ENCODE data around the gene NAGLU.
A peak's percentile ranks its signal among the peaks of the same experiment; 100 is the strongest.

NAGLU gene

DNA sequence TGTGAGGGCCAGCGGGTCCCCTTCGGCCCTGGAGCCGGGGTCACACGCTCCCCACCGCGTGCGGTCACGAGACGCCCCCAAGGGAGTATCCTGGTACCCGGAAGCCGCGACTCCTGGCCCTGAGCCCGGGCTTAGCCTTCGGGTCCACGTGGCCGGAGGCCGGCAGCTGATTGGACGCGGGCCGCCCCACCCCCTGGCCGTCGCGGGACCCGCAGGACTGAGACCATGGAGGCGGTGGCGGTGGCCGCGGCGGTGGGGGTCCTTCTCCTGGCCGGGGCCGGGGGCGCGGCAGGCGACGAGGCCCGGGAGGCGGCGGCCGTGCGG, at the start of gene NAGLU:
TSS of gene NAGLU (plus strand) at position 194 of the 324 bp plus-strand sequence. CDS start at position 226, 32 bp downstream.
- peak; percentile 68 for DNase-seq

DNA sequence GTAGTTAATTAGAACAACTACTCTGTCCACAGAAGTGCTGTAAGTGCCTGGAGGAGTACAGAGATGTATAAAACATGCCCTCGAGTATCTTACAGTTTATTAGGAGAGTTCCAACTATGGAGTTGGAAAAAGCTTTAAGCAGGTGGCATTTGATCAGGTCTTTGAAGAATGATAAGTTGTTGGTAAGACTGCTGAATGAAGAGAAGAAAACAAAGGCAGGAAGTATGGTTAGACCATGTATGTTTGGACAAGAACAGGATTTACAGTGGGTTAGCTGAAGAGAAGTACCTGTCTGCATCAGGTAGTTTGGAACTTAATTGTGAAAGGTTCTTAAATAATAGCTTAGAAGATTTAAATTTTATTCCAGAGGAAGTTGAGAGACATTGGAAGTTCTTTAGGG, 48.0 kb upstream of the NAGLU start:
- no peak for DNase-seq

DNA sequence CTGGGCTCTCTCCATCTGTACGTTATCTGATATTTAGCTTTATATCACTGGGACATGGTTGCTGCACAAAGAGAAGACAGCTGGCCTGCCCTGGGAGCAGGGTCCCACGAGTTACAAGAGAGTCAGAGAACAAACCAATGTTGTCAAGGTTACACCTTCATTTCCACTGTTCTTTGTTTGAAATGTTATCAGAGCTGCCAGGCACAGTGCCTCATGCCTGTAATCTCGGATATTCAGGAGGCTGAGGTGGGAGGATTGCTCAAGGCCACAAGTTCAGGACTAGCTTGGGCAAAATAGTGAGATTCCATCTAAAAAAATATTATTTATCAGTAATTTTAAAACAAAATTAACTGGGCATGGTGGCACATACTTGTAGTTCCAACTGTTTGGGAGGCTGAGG, 42.7 kb upstream of the NAGLU start:
- DNase-seq: no peak

DNA sequence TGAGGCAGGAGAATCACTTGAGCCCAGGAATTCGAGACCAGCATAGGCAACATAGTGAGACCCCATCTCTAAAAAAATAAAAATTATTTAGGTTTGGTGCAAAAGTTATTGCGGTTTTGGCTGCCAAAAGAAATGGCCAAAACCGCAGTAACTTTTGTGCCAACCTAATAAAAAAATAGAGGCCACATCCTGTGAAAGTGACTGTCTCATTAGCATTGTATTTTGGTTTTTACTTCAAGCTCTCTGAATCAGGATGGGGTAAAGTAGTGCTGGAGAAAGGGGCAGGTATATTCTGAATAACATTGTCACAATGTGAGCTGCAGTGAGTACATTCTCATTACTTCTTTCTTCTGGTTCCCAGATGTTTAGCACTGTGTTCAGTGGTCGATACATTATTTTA, 41.4 kb upstream of the NAGLU start:
- no peak for DNase-seq

DNA sequence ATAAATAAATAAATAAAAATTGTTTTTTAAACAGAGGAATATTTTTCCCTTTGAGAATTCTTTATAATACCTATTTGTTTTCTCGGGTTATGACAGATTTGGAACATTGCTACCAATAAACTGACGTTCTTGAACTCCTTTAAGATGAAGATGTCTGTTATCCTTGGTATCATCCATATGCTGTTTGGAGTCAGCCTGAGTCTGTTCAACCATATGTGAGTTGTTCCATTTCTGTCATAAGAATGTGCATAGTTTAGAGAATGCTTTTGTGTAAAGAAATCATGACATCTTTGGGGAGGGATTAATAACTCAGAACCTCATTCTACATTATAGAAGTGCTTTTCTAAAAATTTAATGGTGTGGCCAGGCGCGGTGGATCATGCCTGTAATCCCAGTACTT, 37.2 kb upstream of the NAGLU start:
- DNase-seq: no peak

DNA sequence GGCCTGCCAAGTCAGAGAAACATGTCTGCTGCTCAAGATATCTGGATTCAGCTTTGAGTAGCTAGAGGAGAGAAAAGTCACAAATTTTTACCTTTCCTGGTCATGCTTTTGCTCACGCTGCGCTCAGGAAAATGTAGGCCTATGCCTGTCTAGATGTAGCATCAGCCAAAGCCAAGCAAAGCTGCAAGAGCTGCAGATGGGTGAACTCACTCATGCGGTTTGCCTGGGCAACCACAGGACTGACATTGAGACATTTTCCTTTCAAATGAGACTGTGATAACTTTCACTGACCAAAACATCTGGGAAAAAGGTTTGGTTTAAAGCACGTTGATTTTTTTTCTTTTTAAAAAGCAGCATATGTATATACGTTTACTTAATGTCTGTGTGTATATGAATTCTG, 34.0 kb upstream of the NAGLU start:
- DNase-seq: no peak

DNA sequence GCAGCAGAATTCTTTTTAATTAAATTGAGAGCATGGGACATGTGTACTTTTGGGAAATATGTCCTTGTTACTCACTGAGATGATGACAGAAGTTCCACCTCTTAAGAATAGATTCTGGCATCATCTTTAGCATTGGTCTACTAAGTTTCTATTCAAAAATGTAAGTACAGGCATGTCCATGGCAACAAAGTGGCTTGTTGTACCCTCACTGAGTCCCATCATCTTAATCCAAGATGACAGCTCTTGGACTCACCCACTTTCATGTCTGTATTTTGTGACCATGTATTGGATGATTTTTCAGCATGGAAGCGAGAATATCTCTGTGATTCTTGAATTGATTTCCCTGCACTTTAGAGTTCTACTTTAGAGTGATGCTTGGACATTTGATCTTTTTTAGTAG, 33.1 kb upstream of the NAGLU start:
- no peak for DNase-seq

DNA sequence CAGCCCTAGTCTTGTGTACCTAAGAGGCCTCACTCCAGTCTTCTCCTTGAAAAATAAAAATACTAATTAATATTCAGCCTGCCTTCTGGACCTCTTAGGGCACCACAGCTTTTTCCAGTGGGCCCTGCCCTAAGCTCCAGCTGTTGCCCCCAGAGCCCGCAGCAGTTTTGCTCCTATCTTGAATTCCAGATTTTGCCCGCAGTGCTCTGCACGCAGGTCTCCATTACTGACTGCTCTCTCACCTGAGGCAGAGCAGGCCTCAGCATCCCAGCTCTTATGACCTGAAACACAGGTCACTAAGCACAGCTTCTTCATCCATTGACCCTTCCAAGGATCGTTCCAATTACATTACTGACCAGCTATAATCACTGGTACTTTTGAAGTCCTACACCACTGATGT, 28.4 kb upstream of the NAGLU start:
- no peak for DNase-seq

DNA sequence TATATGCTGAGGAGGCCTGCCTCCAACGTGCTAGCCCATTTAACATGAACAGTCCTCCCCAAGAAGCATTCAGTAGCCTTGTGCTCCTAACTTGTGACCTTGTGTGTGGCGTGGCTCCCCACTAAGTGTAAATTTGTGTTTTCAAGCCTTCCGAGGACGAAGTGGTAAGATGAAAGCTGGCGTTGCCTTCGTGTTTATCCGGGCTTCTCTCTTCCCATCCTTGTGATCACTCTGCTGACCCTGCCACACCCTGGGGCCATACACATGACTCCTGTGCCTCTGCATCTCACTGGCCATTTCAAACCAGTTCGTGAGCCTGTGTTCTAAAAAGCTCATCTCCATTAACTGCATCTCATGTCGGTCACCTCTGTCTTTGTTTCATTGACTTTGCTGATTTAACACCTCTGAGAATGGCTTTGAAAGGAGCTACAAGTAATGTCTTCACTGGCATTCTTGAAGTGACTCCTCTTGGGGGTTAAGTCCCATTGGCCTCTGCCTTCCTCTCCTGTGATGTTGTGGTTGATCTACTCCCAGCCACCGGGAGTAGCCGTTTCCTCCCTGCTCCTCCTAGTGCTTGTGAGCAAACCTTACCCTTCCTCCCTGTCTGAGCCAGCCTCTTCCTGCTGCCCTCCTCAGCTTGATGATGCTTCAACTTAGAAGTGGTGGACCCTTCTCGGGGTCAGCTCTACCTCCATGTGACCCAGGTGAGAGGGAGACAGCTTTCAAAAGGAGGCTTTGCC, 27.4 kb upstream of the NAGLU start:
- DNase-seq: no peak

DNA sequence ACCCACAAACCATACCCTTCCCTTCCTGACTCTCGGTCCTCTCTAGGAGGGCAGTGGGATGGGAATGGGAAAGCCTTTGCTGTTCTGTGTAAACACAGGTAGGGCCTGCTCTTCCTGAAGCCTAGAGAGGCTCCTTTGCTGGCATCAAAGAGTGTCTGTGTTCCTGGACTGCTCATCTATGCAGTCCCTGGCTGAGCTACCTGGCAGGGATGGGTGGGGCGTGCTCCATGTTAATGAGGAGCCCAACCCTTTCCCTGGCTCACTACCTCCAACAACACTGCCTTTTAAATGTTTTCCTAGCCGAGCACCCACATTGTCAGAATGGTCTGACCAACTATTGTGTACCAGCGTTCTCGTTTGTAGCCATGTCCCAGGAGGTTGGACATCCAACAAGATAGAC, 26.6 kb upstream of the NAGLU start:
- DNase-seq: no peak

DNA sequence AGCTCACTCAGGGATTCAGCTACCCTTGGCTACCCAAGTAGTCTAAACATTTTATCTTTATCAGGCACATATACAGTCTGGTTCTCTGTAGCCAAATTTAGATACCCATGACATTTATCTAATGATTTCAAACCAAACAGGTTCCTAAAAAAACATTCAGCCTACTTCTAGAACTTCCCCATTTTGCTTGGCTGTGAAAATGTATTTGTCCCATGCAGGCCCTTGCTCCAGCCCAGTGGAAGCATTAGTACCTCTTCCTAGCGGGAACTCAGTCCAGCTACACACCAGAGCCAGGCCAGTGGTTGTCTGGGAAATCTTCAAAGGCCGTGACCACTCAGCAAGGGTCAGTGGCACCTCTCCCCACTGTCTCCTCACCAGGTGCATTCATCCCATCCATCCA, 26.2 kb upstream of the NAGLU start:
- no peak for DNase-seq

DNA sequence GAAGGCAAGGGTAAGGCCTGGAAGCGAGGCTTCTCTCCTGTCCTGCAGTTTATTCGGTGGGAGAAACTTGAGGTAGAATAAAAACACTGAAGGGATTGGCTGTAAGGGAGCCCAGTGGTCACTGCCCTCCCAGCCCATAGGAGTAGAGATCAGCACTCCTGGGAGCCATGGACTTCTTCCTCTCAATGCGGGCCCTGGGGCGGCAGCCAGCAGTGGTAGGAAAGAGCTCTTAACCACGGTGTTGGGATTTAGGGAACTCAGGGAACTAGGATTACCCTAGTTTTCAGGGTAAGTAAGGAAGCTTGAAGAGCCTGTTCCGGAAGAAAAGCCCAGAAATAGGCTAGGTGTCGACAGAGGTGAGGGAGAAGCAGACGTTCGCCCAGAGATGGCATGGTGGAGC, 23.8 kb upstream of the NAGLU start:
- DNase-seq: no peak

DNA sequence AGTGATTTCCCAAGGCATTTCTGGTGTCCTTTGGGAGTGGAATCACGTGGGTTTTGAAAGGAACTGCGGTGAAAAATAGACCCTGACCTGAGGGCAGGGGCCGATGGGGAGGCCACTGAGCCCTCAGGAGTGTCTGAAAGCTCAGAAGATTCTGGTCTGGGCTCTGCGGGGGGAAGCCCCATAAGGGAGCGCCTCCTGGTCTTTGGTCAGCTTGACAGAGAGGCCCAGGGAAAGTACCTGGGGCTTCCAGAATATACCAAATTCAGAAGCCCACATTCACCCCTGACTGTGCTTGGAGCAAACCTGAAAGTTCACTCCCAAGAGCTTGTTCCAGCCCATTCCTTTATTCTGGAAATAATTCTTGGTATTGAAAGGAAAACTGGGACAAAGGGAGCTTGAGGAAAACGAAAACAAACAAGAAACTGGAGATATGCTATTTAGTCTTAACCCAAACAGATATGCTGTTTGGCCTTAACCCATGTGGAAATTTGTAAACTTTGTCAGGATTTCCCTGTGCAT, 23.2 kb upstream of the NAGLU start:
- no peak for DNase-seq

DNA sequence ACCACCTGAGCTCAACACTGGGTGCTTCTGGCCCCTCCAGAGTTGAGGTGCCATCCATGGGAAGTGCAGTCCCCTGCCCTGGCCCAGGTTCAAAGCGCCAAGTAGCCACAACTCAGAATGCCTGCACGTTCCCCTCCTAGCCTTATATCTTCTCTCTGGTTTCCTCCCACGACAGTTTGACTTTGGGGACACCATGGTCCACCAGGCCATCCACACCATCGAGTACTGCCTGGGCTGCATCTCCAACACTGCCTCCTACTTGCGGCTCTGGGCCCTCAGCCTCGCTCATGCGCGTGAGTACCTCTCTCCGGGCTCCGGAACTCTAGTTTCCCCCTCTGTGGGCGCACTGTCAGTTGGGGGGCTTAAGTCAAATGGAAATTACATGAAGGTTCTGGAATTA, 22.4 kb upstream of the NAGLU start:
- DNase-seq: no peak

DNA sequence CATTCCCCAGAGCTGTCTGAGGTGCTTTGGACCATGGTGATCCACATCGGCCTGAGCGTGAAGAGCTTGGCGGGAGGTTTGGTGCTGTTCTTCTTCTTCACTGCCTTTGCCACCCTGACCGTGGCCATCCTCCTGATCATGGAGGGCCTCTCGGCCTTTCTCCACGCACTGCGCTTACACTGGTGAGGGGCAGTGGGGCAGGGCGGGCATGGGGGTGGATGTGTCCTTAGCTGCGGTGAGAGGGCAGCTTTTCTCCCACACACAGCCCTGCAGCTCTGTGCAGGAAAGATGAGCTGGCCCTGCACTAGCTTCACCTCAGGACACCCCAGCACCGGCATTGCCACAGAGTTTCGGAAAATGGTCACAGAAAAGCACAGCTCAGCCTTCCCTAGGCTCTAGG, 21.8 kb upstream of the NAGLU start:
- DNase-seq: no peak

DNA sequence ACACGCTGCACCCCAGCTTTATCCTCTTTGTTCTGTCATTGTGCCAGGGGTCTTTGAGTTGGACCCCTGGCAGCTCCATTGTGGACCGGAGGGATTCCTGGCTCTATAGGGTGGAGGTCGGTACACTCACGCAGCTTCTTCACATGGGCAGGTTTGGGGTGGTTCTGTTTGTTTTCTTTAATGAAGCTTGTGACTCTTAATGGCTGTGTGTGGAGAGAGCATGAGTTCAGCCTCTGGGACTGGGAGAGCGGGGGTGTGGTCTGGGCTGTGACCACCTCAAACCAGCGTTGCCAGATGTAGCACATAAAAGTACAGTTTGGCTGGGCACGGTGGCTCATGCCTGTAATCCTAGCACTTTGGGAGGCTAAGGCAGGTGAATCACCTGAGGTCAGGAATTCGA, 21.2 kb upstream of the NAGLU start:
- DNase-seq: no peak

DNA sequence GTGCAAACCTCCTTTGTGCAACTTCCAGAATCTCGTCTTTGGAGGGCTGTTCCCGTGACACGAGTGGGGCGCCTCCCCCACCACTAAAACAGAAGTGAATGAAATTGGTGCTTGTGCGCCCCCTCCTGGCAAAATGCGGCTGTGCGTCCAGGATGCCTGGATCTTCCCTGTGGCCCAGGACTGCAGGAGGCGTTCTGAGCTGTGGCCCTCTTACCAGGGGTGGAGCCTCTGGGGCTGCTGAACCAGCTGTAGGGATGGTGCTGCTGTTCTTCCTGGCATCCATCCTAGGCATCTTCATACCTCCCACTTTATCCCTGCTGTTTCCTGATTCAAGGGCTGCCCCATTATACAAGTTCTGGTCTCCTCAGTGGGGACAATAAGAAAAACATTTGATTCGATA, 18.5 kb upstream of the NAGLU start:
- no peak for DNase-seq

DNA sequence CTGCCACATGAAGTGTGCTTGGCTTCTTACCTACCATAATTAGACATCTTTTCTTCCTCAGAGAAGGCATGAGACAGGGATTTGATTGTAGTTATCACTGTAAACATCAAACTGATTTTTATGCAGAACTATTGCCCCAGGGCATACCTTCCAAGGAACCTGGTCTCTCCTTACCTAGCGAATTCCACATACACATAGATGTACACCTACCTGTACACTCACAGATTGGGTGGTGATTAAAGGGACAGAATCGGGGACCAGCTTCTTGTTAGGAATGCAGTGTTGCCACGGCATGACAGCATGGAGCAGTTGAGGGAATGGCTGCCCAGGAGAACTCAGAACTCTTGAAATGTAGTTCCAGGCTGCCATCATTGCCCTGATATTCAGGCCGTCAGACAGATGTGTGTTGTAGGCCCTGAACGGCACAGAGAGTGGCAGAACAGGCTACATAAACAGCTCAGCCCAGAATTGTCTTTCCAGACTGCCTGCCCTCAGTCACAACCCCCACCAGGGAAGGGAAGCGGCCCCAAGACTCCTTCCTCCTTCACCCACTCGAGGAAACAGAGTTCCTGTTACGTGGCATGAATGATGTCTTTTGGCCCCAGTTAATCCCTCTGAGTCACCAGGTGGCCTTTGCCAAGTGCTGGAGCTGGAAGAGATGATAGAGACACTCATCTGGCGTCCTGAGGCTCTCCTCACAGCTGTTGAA, 17.8 kb upstream of the NAGLU start:
- no peak for DNase-seq

DNA sequence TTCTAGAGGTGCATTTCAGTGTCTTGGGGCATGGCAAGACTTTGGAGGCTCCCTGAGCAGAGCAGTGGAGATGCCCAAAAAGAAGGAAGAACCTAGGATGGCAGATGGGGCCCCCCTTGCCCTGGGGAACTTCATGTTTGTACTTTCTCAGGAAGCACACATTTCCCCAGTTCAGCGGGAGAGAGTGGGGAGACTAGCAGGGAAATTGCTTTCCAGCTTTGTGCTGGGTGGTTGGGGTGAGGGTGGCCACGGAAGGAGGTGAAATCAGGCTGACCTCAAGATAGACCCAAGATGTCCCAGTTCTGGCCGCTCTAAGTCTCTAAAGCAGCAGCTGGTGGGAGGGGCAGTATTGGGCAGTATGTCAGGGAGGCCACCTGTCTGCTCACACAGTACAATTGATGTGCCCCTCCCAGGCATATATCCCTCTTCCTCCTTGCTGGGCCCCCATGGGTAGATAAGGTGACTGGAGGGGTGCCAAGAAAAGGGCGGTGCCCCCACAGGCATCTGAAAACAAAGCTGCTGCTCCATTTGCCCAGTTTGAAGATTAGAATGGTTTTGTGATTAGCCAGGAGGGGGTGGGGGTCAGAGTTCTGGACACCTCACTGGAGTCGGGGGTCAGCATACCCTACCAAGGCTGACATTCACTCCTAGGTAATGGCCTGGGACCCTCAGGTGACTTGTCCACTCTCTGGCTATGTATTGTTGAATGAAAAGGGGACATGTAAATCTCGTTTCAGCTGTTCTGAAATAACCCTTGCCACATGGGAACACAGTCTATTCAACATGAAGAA, 17.1 kb upstream of the NAGLU start:
- no peak for DNase-seq

DNA sequence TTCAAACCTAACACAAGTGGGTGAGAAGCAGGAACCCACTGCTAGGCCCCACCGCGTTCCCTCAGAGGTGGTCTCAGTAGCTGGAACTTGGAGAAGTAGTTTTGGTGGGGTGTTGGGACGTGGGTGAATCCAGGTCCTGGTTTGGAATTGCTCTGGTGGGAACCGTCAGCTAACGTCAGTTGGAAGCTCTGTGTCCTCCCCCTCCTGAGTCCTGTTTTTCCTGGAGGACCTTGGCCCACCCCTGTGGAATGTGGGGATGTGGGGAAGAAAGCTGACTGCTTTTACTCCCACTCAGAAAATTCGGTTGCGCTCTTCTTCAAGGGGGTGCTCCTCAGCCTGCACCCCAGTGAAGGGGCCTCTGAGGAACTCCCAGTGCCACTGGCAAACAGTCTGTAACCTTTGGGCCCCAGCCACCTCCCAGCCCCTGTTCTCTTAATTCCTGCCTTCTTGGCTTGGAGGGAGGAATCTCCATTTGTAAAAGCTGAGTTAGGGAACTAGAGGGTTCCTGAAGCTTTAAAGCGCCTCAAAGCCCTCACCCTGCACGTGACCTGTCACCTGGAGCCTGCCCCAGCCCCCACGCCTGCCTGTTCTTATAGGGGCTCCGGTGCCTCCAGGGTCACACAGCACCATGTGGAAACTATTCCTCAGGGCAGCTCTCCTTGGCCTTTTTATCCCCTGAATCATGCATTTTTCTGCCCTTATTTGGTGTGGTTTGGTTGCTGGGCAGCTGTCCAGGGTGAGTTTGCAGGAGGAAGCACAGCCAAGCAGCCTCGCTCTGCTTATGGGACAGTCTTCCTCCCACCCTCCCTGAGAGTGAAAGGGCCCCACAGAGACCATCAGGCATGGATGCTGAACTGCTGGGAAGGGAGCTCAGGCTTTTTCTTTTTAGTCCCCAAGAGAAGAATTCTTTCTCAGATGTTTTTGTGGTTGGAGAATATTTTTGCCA, 16.2 kb upstream of the NAGLU start:
- no peak for DNase-seq

DNA sequence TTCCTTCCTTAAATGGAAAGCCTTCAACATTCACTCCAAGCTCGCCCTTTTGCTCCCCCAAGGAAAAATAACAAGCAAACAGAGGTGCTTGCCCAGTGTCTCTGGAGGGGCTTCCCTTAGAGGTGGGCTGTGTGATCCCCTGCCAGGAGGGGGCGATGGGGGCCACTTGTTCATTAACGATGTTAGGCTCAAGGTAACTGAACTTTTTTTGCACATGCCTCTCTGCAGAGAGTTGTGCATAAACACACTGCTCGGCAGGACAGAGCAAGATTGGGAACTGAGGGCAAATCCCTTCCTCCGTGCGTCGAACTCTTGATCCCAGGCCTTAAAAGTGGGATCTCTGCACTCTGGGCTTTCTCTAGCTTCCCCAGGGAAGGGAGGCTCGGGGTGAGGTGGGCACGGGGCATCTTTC, 15.5 kb upstream of the NAGLU start:
- no peak for DNase-seq

DNA sequence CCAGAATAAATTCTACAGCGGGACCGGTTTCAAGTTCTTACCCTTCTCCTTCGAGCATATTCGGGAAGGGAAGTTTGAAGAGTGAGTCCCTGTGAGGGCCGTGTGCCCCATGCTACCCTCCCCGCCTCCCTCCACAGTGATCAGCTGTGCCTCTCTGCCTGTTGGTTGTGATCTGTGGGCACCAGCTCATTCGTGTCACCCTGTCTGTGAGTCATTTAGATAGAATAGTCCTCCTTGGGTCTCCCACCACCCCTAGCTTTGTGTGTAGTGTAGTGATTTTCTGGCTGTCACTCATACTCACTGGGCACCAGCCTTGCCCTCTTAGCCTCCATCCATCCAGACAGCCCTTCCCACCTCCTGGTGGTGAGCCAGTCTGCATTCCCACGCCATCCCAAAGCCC, 15.0 kb upstream of the NAGLU start:
- no peak for DNase-seq

Data from NCI-H2081 treated with DMSO at 0.1 percent for 48 hours (cell line).